Left forelimb (tissue), 1 donor: ENCODE results near the gene C1orf232.

ENCODE experiments used
- DNase-seq: peaks from one replicate; pipeline ENCODE4 v3.0.0-alpha.2; 2018; ENCODE audit warnings: low spot score

The C1orf232 gene

GRCh38 chr1:26124418-26125331 is 44.1 kb downstream of the C1orf232 start:
- no peak for DNase-seq

GRCh38 chr1:26122988-26123973 is 45.5 kb downstream of the C1orf232 start:
- DNase-seq: no peak

- no peak for DNase-seq
These were observed 46.6 kb downstream of the C1orf232 start for GRCh38 chr1:26121854-26122773.

GRCh38 chr1:26119892-26120608 is 48.7 kb downstream of the C1orf232 start:
- no peak for DNase-seq

- DNase-seq: no peak
These were observed 54.4 kb downstream of the C1orf232 start for GRCh38 chr1:26114165-26114927.
